Measurements from ENCODE around the gene MID1. TPM values are rescaled to one million over a fixed set of nuclear protein-coding genes. Genes with fewer than 3 reads are reported as not detected.

The MID1 gene
- total RNA-seq, 4 donors from 2014 or later: 0.91 to 1.9 (median 1.8) TPM

DNA sequence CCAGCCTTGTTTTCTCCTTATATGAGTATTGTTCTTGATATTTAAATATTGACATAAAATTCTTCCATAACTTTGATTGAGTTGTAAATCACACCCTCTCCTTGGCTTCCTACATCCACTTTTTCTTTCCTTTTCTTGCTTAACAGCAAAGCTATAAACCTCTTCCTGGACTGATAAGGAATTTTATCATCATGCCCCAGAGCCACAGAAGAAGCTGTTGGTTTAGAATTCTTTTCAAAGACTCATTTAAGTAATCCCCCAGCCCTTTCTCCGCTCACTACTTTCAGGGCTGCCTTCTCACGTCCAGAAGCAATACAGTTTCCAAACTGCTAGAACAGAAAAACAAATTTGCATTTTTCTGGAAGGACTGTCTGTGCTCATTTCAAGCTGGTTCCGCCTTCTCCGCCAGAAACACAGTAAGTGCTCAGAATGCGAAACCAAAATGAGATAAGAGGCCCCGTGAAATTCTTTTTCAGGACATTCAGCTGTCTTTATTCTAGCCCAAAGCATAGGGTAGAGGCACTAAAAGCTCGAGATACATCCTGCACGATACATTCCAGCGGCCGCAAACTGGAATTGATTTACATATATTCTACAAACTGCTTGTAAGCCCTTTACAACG lies 849 bp downstream of the MID1 start:
- Histone ChIP-seq H3K27me3 (peaks cover 2 to 25% (median 16%) of the 10 kb centered on the region in 3 donors), H3K4me1 (no peaks in the 10 kb centered on the region), H3K4me3 (peak overlapping the region; percentile 50 to 63 (median 53)), H3K9me3 (no peaks in the 10 kb centered on the region), H3K27ac (peak overlapping the region; percentile 10 to 27 (median 20)), H3K36me3 (no peaks in the 10 kb centered on the region)
- DNase-seq (no peak), ATAC-seq (peak in 1 of 2 donors; percentile 30)
- TF ChIP-seq POLR2A (IDR thresholded peaks at IDR 0.05) (no peak), CTCF (IDR thresholded peaks at IDR 0.05 in 4 of 5, conservative IDR thresholded peaks at IDR 0.05 in 1 of 5) (no peak)
- intact Hi-C loops (cut with DNase I; ENCODE audit: low total_unique reads): no loop called here
- in situ Hi-C loops (cut with MboI; ENCODE audit: low sequenced_read_pairs in 4 of 4): loop anchor here (5.0 to 25.0 kb wide), 2 partner anchors 427 to 432 kb away; no protein-coding TSS in a partner anchor

GRCh38 chrX:10618961-10619360 lies 1.4 kb downstream of the MID1 start:
- peaks cover 2 to 25% (median 16%) of the 10 kb centered on the region in 3 donors for H3K27me3 ChIP-seq
- ATAC-seq (no peak), DNase-seq (no peak)
- no peaks in the 10 kb centered on the region for H3K4me1 ChIP-seq
- no peaks in the 10 kb centered on the region for H3K36me3 ChIP-seq
- H3K4me3 ChIP-seq: peak overlapping the region; percentile 11 to 63 (median 52)
- TF ChIP-seq POLR2A (IDR thresholded peaks at IDR 0.05): no peak
- TF ChIP-seq CTCF (IDR thresholded peaks at IDR 0.05 in 4 of 5, conservative IDR thresholded peaks at IDR 0.05 in 1 of 5): no peak
- no peak overlapping the region for H3K27ac ChIP-seq
- no peaks in the 10 kb centered on the region for H3K9me3 ChIP-seq
- in situ Hi-C loops (cut with MboI; ENCODE audit: low sequenced_read_pairs in 4 of 4): loop anchor here (5.0 to 25.0 kb wide), 2 partner anchors 427 to 432 kb away; no protein-coding TSS in a partner anchor
- intact Hi-C loops (cut with DNase I; ENCODE audit: low total_unique reads): loop anchor here (1.0 kb wide), 1 partner anchor 429 kb away; no protein-coding TSS in a partner anchor

DNA sequence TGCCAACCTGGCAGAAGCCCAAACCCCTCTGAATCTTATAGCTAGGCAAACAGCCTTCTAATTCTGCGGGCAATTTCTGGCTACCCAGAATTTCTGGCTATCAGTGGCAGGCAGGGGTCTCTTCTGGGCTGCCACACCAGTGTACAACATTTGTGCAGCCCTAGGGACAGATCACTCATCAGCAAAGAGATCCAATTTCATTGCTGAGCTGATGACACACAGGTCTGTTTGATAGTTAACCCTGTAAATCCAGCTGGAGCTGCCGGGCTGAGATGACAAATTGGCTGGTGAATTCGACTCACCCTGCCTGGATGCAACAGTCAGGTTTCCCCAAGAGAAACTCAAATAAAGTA lies 2.4 kb downstream of the MID1 start:
- intact Hi-C loops (cut with DNase I; ENCODE audit: low total_unique reads): loop anchor here (1.0 kb wide), 1 partner anchor 428 kb away; no protein-coding TSS in a partner anchor
- no peaks in the 10 kb centered on the region for H3K36me3 ChIP-seq
- ATAC-seq (no peak), DNase-seq (no peak)
- H3K27ac ChIP-seq: no peak overlapping the region
- TF ChIP-seq POLR2A (IDR thresholded peaks at IDR 0.05) (no peak), CTCF (IDR thresholded peaks at IDR 0.05 in 4 of 5, conservative IDR thresholded peaks at IDR 0.05 in 1 of 5) (no peak)
- in situ Hi-C loops (cut with MboI; ENCODE audit: low sequenced_read_pairs in 4 of 4): loop anchor here (5.0 to 25.0 kb wide), 2 partner anchors 426 to 431 kb away; no protein-coding TSS in a partner anchor
- H3K27me3 ChIP-seq: peaks cover 2 to 25% (median 16%) of the 10 kb centered on the region in 3 donors
- H3K4me3 ChIP-seq: no peak overlapping the region
- H3K4me1 ChIP-seq: no peaks in the 10 kb centered on the region
- no peaks in the 10 kb centered on the region for H3K9me3 ChIP-seq

DNA sequence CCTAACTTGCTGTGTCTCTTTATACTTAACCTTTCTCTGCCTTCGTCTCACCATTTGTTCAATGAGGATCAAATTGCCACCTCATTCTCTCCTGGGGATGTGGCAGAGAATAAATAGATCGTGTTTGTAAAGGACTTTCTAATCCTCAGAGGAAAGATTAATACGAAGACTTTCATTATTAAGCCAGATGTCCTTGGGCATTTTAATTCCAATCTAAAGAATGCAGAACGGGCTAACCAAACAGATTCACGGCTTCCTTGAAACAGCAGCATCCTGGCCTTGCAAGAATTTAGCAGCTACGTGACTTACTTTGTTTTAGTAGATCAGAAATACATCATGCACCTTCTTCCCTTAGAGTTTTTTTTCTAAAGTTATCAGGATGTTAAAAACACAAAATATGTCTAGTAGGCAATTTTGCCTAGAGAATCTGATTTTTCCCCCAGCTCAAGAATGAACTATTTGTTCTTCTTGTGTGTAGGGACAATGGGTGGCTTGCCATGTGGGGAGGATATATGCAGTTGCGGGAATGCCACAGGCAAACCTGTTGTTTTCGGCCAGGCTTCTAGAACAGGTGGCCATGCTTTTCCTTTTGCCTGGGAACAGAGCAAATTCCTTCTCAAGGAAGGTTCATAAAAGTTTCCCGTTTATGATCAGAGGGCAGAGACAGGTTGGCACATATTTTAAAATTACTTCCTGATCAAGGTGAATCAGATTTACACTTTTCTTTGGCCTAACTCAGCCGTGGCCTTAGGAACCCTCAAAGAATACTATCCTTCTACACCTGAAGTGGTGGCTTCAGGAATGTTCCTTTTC lies 3.0 kb downstream of the MID1 start:
- in situ Hi-C loops (cut with MboI; ENCODE audit: low sequenced_read_pairs in 4 of 4) (loop anchor here (5.0 to 25.0 kb wide), 2 partner anchors 425 to 430 kb away; no protein-coding TSS in a partner anchor), intact Hi-C loops (cut with DNase I; ENCODE audit: low total_unique reads) (no loop called here)
- no peak for ATAC-seq
- Histone ChIP-seq H3K27me3 (peaks cover 2 to 24% (median 16%) of the 10 kb centered on the region in 3 donors), H3K36me3 (no peaks in the 10 kb centered on the region), H3K4me3 (no peak overlapping the region), H3K9me3 (no peaks in the 10 kb centered on the region), H3K27ac (no peak overlapping the region), H3K4me1 (no peaks in the 10 kb centered on the region)
- DNase-seq: no peak
- no peak for TF ChIP-seq POLR2A (IDR thresholded peaks at IDR 0.05)
- no peak for TF ChIP-seq CTCF (IDR thresholded peaks at IDR 0.05 in 4 of 5, conservative IDR thresholded peaks at IDR 0.05 in 1 of 5)

Data from gastrocnemius medialis (tissue), 4 donors.